NCI-H1694 (cell line): Measurements from ENCODE around the gene BICRAL.
"Not testable (repeated sequence)": the region's sequence is repeated elsewhere in the genome, so short reads cannot be mapped to it uniquely, and the experiment has no call there.

Experiments used
- DNase-seq: peaks from one replicate; lab custom pipeline; 2025; lab: John Stamatoyannopoulos, UW

Gene BICRAL

DNA sequence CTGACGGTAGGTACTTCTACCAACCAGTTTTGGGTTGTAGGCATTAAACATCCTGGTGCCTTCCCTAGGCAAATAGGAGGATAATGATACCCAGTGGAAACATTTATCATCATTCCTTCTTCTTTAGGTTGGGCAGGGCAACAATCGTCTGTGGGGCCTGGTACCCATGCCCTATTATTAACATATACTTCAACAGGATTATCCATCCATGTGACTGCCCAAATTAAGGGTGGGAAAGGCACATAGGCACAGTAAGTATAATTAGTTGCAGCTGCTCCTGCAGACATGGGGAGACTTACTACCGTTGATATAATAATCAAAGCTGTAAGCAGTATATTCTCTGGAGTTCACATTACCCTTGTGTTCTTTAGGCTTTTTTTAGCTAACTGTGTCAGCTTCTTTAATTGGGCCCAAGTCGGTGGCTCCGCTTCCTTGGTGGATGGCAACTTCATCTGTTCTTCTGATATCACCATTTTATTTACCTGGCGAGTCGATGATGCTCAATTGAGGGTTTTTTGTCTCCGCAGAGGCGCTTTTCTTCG, 114.4 kb downstream of the BICRAL start:
- no peak for DNase-seq

DNA sequence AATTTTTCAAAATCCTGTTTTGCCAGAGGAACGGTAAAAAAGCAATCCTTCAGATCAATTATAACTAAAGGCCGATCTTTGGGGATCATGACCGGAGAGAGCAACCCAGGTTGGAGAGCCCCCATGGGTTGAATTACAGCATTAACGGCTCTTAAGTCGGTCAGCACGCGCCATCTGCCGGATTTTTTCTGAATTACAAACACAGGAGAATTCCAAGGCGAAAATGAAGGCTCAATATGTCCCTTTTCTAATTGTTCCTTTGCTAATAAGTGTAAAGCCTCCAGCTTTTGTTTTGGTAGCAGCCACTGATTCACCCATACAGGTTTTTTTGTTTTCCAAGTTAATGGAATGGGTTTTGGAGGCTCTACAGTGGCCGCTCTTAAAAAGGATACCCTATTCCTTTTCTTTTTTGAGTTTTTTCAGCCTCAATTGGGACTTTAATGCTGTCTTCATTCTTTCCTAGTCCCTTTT, 117.1 kb downstream of the BICRAL start:
- DNase-seq: peak; percentile 53

DNA sequence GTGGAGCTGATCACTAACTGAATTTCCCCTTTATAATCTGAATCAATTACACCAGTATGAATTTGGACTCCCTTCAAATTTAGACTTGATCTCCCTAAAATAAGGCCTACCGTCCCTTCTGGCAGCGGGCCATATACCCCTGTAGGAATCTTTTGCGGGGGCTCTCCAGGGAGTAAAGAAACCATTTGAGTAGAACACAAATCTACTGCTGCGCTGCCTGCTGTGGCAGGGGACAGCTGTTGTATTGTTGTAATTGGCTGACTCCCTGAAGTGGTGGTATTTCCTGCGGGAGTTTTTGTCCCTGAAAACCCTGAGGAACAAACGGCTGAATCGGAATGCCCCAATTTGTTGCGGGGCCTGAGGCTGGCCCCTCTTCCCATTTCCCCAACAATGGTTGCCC, 118.0 kb downstream of the BICRAL start:
- no peak for DNase-seq

DNA sequence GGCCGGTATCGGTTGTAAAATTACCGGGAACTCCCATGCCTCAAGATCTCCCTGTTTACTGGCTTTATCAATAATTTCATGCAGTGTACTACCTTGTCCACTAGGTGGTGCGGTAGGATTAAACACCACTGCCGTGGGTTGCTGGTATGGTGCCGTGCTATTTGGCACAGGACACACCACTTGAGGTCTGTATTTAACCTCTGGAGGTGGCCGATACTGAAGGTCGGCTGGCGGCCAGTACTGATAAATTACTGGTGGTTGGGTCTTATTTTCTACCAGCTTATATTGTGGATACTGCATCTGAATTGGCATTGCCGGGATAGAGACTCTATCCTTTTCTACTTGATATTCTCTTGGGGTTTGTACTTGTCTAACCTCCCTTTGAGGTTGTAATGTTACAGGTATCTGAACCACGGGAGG, 119.7 kb downstream of the BICRAL start:
- peak; percentile 85 for DNase-seq

DNA sequence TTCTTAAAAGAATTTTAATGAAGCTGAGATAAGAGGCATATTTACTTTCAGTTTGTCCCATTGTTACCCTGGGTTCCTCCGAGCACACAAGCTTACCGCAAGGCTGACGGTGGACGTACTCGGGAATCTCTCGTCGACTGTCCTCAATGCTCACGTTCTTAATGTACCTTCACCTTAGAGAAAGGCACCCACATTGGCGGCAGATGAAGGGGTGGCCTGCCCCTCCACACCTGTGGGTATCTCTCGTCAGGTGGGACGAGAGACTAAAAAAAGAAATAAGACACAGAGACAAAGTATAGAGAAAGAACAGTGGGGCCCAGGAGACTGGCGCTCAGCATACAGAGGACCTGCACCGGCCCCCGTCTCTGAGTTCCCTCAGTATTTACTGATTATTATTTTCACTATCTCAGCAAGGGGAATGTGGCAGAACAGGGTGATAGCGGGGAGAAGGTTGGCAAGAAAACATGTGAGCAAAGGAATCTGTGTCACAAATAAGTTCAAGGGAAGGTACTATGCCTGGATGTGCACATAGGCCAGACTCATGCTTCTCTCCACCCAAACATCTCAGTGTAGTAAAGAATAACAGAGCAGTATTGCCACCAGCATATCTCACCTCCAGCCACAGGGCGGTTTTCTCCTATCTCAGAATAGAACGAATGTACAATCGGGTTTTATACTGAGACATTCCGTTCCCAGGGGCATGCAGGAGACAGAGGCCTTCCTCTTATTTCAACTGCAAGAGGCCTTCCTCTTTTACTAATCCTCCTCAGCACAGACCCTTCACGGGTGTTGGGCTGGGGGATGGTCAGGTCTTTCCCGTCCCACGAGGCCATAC, 120.8 kb downstream of the BICRAL start:
- not testable (repeated sequence) for DNase-seq

GRCh38 chr6:42904467-42904866, 122.6 kb downstream of the BICRAL start:
- DNase-seq: no peak

GRCh38 chr6:42907336-42907735, 125.5 kb downstream of the BICRAL start:
- DNase-seq: no peak

GRCh38 chr6:42909835-42910234, 128.0 kb downstream of the BICRAL start:
- DNase-seq: no peak

- DNase-seq: no peak
Measured at GRCh38 chr6:42911171-42912021, 129.5 kb downstream of the BICRAL start.

DNA sequence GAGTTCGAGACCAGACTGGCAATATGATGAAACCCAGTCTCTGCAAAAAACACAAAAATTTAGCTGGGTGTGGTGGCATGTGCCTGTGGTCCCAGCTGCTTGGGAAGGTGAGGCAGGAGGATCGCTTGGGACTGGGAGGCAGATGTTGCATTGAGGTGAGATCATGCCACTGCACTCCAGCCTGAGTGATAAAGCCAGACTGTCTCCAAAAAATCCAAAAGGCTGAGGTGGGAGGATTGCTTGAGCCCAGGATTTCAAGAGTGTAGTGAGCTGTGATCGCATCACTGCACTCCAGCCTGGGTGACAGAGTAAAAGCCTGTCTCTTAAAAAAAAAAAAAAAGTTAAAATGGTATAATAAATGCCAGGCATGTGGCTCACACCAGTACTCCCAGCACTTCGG, 132.7 kb downstream of the BICRAL start:
- no peak for DNase-seq

GRCh38 chr6:42915732-42916131, 133.9 kb downstream of the BICRAL start, which contains the start of gene PTCRA:
TSS of gene PTCRA (plus strand) at chr6:42916053. CDS start at chr6:42916070, 17 bp downstream.
- no peak for DNase-seq

- DNase-seq: no peak
Measured at GRCh38 chr6:42916288-42916687, 134.4 kb downstream of the BICRAL start.
